ENCODE data around the gene TOE1.

The TOE1 gene

DNA sequence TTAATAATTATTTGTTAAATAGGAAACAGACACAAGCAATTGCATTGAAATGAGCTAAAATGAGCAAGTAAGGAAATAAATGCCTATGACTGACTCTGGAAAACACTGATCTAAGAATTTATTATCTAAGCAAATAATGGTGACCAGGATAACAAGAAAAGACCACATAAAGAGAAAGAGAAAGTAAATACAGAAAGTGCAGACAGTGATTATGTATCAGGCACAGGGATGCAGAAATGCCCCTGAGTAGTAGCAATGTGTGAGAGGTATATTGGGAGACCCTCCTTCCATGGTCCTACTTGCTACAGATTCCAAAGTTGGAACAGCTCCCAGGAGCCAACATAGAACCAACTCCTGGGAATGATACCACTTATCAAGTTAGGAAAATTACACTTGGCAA, 33.6 kb downstream of the TOE1 start:
- TF ChIP-seq, protein P1, sequence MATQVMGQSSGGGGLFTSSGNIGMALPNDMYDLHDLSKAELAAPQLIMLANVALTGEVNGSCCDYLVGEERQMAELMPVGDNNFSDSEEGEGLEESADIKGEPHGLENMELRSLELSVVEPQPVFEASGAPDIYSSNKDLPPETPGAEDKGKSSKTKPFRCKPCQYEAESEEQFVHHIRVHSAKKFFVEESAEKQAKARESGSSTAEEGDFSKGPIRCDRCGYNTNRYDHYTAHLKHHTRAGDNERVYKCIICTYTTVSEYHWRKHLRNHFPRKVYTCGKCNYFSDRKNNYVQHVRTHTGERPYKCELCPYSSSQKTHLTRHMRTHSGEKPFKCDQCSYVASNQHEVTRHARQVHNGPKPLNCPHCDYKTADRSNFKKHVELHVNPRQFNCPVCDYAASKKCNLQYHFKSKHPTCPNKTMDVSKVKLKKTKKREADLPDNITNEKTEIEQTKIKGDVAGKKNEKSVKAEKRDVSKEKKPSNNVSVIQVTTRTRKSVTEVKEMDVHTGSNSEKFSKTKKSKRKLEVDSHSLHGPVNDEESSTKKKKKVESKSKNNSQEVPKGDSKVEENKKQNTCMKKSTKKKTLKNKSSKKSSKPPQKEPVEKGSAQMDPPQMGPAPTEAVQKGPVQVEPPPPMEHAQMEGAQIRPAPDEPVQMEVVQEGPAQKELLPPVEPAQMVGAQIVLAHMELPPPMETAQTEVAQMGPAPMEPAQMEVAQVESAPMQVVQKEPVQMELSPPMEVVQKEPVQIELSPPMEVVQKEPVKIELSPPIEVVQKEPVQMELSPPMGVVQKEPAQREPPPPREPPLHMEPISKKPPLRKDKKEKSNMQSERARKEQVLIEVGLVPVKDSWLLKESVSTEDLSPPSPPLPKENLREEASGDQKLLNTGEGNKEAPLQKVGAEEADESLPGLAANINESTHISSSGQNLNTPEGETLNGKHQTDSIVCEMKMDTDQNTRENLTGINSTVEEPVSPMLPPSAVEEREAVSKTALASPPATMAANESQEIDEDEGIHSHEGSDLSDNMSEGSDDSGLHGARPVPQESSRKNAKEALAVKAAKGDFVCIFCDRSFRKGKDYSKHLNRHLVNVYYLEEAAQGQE (IDR thresholded peaks at IDR 0.05; ENCODE audit: low read depth) = no peak
- TF ChIP-seq ZBTB7A (IDR thresholded peaks at IDR 0.05; ENCODE audit: low read depth) (no peak), EP300 (IDR thresholded peaks at IDR 0.05; ENCODE audit: borderline replicate concordance) (no peak), TEAD4 (IDR thresholded peaks at IDR 0.05) (no peak), YY1 (IDR thresholded peaks at IDR 0.05; ENCODE audit: low read depth) (no peak), CEBPB (IDR thresholded peaks at IDR 0.05) (no peak), FOXM1 (IDR thresholded peaks at IDR 0.05; ENCODE audit: borderline replicate concordance, low read depth) (no peak), RAD21 (IDR thresholded peaks at IDR 0.05; ENCODE audit: low read depth) (no peak), CREB1 (IDR thresholded peaks at IDR 0.05; ENCODE audit: low read depth) (no peak), EGR1 (IDR thresholded peaks at IDR 0.05) (no peak), NFIC (IDR thresholded peaks at IDR 0.05) (no peak), MAX (IDR thresholded peaks at IDR 0.05) (no peak), TCF12 (IDR thresholded peaks at IDR 0.05; ENCODE audit: low read depth) (no peak), TAF1 (IDR thresholded peaks at IDR 0.05; ENCODE audit: low read depth) (no peak)
- TF ChIP-seq, protein P2, sequence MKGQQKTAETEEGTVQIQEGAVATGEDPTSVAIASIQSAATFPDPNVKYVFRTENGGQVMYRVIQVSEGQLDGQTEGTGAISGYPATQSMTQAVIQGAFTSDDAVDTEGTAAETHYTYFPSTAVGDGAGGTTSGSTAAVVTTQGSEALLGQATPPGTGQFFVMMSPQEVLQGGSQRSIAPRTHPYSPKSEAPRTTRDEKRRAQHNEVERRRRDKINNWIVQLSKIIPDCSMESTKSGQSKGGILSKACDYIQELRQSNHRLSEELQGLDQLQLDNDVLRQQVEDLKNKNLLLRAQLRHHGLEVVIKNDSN (IDR thresholded peaks at IDR 0.05) = no peak

- no peak for TF ChIP-seq MAX (IDR thresholded peaks at IDR 0.05)
- no peak for TF ChIP-seq TCF12 (IDR thresholded peaks at IDR 0.05; ENCODE audit: low read depth)
Measured at GRCh38 chr1:45375104-45376090, 35.4 kb downstream of the TOE1 start.

GRCh38 chr1:45378184-45378583, 38.2 kb downstream of the TOE1 start:
- TF ChIP-seq, protein P2 (IDR thresholded peaks at IDR 0.05) = no peak
- TF ChIP-seq CEBPB (IDR thresholded peaks at IDR 0.05) = no peak
- no peak for TF ChIP-seq TEAD4 (IDR thresholded peaks at IDR 0.05)
- no peak for TF ChIP-seq RAD21 (IDR thresholded peaks at IDR 0.05; ENCODE audit: low read depth)
- TF ChIP-seq ZBTB7A (IDR thresholded peaks at IDR 0.05; ENCODE audit: low read depth) = no peak
- TF ChIP-seq YY1 (IDR thresholded peaks at IDR 0.05; ENCODE audit: low read depth) = no peak
- no peak for TF ChIP-seq TCF12 (IDR thresholded peaks at IDR 0.05; ENCODE audit: low read depth)
- TF ChIP-seq, protein P1 (IDR thresholded peaks at IDR 0.05; ENCODE audit: low read depth) = no peak
- no peak for TF ChIP-seq TAF1 (IDR thresholded peaks at IDR 0.05; ENCODE audit: low read depth)
- TF ChIP-seq CREB1 (IDR thresholded peaks at IDR 0.05; ENCODE audit: low read depth) = no peak

DNA sequence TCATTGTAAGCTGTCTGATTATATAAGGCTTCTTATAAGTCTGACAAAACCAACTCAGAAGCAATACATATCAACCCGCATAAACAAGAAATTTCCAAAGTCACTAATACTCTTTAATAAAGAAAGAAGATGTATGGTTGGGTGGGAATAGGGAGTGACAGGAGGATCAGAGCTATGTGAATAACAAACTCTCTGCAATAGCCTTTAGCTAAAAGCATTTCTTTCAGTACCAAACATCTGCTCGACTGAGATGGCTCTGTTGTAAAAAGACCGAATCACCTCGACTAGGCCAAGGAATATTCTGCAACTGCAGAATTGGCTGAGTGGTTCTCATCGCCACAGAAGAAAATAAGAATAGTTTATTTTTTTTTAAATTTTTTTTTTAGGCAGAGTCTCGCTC, 39.6 kb downstream of the TOE1 start:
- TF ChIP-seq TEAD4 (IDR thresholded peaks at IDR 0.05) (no peak), TCF12 (IDR thresholded peaks at IDR 0.05; ENCODE audit: low read depth) (no peak), EP300 (IDR thresholded peaks at IDR 0.05; ENCODE audit: borderline replicate concordance) (no peak), FOXM1 (IDR thresholded peaks at IDR 0.05; ENCODE audit: borderline replicate concordance, low read depth) (no peak), RAD21 (IDR thresholded peaks at IDR 0.05; ENCODE audit: low read depth) (no peak)
- TF ChIP-seq, protein P1 (IDR thresholded peaks at IDR 0.05; ENCODE audit: low read depth) = no peak

All from Ishikawa (cell line).